Colonic mucosa (tissue), 4 donors: Measurements from ENCODE around the gene CFHR4. TPM values are rescaled to one million over a fixed set of nuclear protein-coding genes. Genes with fewer than 3 reads are reported as not detected.
"Not testable (repeated sequence)": the region's sequence is repeated elsewhere in the genome, so short reads cannot be mapped to it uniquely, and the experiment has no call there.

Source experiments
- DNase-seq: peaks from one replicate; pipeline ENCODE4 v3.0.0-alpha.2; 2020
- H3K27ac ChIP-seq: fragments of 200-600 bp; one replicate; pipeline ENCODE4 v1.8.0; 2021
- H3K27me3 ChIP-seq: fragments of 200-600 bp; one replicate; pipeline ENCODE4 v1.8.0; 2021
- H3K36me3 ChIP-seq: fragments of 200-600 bp; one replicate; pipeline ENCODE4 v1.8.0; 2021
- H3K4me1 ChIP-seq: fragments of 200-600 bp; one replicate; pipeline ENCODE4 v1.8.0; 2021; ENCODE audit warnings: mild to moderate bottlenecking
- H3K4me3 ChIP-seq: fragments of 200-600 bp; one replicate; pipeline ENCODE4 v1.8.0; 2021
- H3K9ac ChIP-seq, 2 donors: one replicate each; pipeline ENCODE4 v1.7.0; 2013; ENCODE audit warnings: control low read depth in 2 of 2, low read depth in 2 of 2, low read length in 2 of 2
- H3K9me3 ChIP-seq: fragments of 200-600 bp; one replicate; pipeline ENCODE4 v1.8.0; 2021
- CTCF ChIP-seq: fragments of 200-600 bp; IDR thresholded peaks from one replicate; pipeline ENCODE4 v1.8.0; 2022; ENCODE audit warnings: antibody characterized with exemption, mild to moderate bottlenecking
- intact Hi-C: fragments of 100-400 bp; cut with DNase I; formaldehyde crosslinking; loops from one replicate; pipeline ENCODE4 v1.14.1; 2022
- total RNA-seq, 2 donors: library from RNA; stranded (reverse); fragmentation: NEBNext Ultra II Directional in 1 of 2; extraction: Animal tissue kit (Norgen Biotek cat#: 25700) in 1 of 2; gene quantifications; one replicate each; pipeline ENCODE4 v1.2.1, GENCODE V29; 2021
- donor health status: healthy.
- donor health status: DM: no; HTN: no; CAD: no.
- donor health status: DM: no; HTN: no; CAD: no.

The CFHR4 gene
- total RNA-seq, 2 donors from 2014 or later, result not detected

GRCh38 chr1:196902344-196902743 is 14.5 kb downstream of the CFHR4 start:
- DNase-seq, result no peak
- H3K9me3 ChIP-seq, result no peaks in the 10 kb centered on the region
- TF ChIP-seq CTCF, result no peak
- H3K4me1 ChIP-seq, result no peaks in the 10 kb centered on the region
- no peaks in the 10 kb centered on the region for H3K36me3 ChIP-seq
- intact Hi-C loops, result no loop called here
- H3K27me3 ChIP-seq, result no peaks in the 10 kb centered on the region
- H3K4me3 ChIP-seq, result no peak overlapping the region
- H3K9ac ChIP-seq, result no peak overlapping the region
- no peak overlapping the region for H3K27ac ChIP-seq

GRCh38 chr1:196910215-196910614 is 22.4 kb downstream of the CFHR4 start:
- Histone ChIP-seq H3K27me3 (no peaks in the 10 kb centered on the region), H3K4me1 (no peaks in the 10 kb centered on the region), H3K4me3 (no peak overlapping the region), H3K27ac (no peak overlapping the region), H3K9me3 (no peaks in the 10 kb centered on the region), H3K9ac (no peak overlapping the region), H3K36me3 (no peaks in the 10 kb centered on the region)
- intact Hi-C loops, result no loop called here
- TF ChIP-seq CTCF, result no peak
- no peak for DNase-seq

- intact Hi-C loops, H3K9ac ChIP-seq, DNase-seq, H3K27ac ChIP-seq, H3K4me3 ChIP-seq, H3K36me3 ChIP-seq, H3K9me3 ChIP-seq, H3K4me1 ChIP-seq, H3K27me3 ChIP-seq: not testable (repeated sequence)
Observed at GRCh38 chr1:196912283-196912682, 24.4 kb downstream of the CFHR4 start.

GRCh38 chr1:196926839-196927238 is 39.0 kb downstream of the CFHR4 start:
- H3K27me3 ChIP-seq, H3K4me1 ChIP-seq, H3K27ac ChIP-seq, H3K4me3 ChIP-seq, intact Hi-C loops, H3K36me3 ChIP-seq, DNase-seq, H3K9ac ChIP-seq, H3K9me3 ChIP-seq: not testable (repeated sequence)

GRCh38 chr1:196932853-196933252 is 45.0 kb downstream of the CFHR4 start:
- intact Hi-C loops, H3K9ac ChIP-seq, H3K4me3 ChIP-seq, H3K9me3 ChIP-seq, H3K27me3 ChIP-seq, H3K36me3 ChIP-seq, DNase-seq, H3K27ac ChIP-seq, H3K4me1 ChIP-seq: not testable (repeated sequence)

- Histone ChIP-seq H3K4me1 (no peaks in the 10 kb centered on the region), H3K9me3 (no peaks in the 10 kb centered on the region), H3K27me3 (no peaks in the 10 kb centered on the region), H3K27ac (no peak overlapping the region), H3K36me3 (no peaks in the 10 kb centered on the region), H3K4me3 (no peak overlapping the region), H3K9ac (no peak overlapping the region)
- TF ChIP-seq CTCF, result no peak
- DNase-seq, result no peak
- intact Hi-C loops, result no loop called here
Observed at GRCh38 chr1:196933531-196934189, 45.8 kb downstream of the CFHR4 start.

- H3K36me3 ChIP-seq, H3K9ac ChIP-seq, H3K27me3 ChIP-seq, DNase-seq, H3K4me1 ChIP-seq, H3K27ac ChIP-seq, H3K9me3 ChIP-seq, H3K4me3 ChIP-seq, intact Hi-C loops: not testable (repeated sequence)
Observed at GRCh38 chr1:196941474-196941873, 53.6 kb downstream of the CFHR4 start.

- DNase-seq, H3K27me3 ChIP-seq, H3K9ac ChIP-seq: not testable (repeated sequence)
Observed at GRCh38 chr1:196943568-196943967, 55.7 kb downstream of the CFHR4 start, which contains the start of gene CFHR2. Gene CFHR2 (plus strand): TSS chr1:196943738. CDS start chr1:196943881, 143 bp downstream.

More at GRCh38 chr1:196943568-196943967, 55.7 kb downstream of the CFHR4 start, which contains the start of gene CFHR2:
- intact Hi-C loops, H3K4me1 ChIP-seq, H3K9me3 ChIP-seq, H3K27ac ChIP-seq, H3K36me3 ChIP-seq, H3K4me3 ChIP-seq: not testable (repeated sequence)
